DMS153 treated with DMSO at 0.1 percent for 48 hours (cell line): Measurements from ENCODE around the gene HFM1.
"Not testable (repeated sequence)": the region's sequence is repeated elsewhere in the genome, so short reads cannot be mapped to it uniquely, and the experiment has no call there.

Experiments used
- DNase-seq: peaks from one replicate; lab custom pipeline; 2025; ENCODE audit not compliant: unreplicated experiment; lab: John Stamatoyannopoulos, UW

HFM1 gene, protein sequence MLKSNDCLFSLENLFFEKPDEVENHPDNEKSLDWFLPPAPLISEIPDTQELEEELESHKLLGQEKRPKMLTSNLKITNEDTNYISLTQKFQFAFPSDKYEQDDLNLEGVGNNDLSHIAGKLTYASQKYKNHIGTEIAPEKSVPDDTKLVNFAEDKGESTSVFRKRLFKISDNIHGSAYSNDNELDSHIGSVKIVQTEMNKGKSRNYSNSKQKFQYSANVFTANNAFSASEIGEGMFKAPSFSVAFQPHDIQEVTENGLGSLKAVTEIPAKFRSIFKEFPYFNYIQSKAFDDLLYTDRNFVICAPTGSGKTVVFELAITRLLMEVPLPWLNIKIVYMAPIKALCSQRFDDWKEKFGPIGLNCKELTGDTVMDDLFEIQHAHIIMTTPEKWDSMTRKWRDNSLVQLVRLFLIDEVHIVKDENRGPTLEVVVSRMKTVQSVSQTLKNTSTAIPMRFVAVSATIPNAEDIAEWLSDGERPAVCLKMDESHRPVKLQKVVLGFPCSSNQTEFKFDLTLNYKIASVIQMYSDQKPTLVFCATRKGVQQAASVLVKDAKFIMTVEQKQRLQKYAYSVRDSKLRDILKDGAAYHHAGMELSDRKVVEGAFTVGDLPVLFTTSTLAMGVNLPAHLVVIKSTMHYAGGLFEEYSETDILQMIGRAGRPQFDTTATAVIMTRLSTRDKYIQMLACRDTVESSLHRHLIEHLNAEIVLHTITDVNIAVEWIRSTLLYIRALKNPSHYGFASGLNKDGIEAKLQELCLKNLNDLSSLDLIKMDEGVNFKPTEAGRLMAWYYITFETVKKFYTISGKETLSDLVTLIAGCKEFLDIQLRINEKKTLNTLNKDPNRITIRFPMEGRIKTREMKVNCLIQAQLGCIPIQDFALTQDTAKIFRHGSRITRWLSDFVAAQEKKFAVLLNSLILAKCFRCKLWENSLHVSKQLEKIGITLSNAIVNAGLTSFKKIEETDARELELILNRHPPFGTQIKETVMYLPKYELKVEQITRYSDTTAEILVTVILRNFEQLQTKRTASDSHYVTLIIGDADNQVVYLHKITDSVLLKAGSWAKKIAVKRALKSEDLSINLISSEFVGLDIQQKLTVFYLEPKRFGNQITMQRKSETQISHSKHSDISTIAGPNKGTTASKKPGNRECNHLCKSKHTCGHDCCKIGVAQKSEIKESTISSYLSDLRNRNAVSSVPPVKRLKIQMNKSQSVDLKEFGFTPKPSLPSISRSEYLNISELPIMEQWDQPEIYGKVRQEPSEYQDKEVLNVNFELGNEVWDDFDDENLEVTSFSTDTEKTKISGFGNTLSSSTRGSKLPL (N-terminal part only)

DNA sequence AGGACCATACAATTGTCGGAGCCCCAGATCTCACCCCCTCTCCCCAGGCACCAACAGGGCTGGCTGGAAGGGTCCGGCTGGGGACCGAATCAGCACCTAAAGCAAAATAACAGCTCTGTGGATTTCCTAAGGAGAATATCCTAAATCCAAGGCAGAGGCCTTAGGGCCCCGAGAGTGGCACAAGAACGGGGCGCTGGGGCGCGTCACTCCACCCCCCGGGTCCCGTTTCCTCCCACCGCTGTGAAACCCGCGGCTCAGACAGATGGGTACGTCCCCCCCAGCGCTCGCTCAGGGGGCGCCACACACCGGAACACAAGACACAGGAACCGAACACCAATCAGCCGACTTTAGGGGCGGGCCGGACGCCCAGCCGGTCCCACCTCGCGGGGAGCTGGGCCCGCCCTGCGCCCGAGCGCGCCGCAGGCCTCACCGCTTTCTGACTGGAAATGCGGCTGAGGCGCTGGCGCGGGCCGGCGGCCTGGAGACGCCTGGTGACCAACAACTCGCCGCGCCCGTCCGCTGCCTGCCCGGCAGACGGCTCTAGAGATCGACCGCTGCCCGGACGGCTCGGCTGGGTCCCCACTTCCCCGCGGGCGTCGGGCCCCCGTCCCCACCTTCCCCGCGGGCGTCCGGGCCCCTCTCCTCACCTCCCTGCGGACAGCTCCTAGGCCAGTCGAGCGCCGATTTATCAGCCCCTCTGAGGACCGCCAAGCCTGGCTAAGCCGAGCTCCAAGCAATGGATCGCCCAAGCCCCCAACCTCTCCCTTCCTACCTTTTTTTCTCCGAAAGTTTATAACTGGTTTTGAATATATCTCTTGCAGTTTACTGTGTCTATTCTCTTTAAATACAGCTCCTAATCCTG is at the start of gene HFM1:
Gene HFM1, minus strand, starts transcription at position 687 of the 862 bp plus-strand sequence. CDS start 3,755 bp downstream, outside the sequence.
- peak; percentile 66 for DNase-seq

DNA sequence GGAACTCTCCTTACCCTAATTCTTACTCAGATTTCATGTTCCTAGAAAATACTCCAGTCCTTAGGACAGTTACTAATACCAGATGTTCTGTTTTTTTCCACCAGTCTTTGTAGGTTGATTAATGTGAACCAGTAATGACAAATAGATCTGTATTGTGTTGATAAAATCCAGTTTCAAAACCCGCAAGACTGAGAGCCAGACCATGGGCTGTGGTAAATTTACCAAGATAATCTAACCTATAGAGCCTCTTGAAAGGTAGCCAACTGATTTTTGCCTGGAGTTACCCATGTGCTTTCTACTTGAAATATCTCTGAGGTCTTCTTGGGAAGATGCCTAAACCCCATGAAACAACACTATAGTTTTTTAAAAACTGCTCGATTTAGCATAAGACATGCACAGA is 49.5 kb upstream of the HFM1 start:
- no peak for DNase-seq

DNA sequence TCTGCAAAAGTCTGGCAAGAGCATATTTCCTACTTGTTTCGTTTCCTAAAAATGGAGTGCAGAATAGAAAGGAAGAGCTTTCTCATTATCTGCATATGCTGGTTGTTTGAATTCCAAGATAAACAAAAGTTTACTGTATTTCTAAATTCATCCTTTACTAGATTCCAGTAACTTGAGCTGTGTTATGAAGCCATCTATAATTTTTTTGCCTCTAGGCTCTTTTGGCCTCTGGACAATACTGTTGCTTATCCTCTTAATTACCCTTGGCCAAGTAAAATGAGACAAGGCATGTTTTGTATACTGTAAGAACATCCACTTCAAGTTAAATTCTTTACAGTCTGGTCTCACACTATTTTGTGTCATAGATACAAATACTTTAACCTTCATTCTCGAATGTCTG is 45.6 kb upstream of the HFM1 start:
- no peak for DNase-seq

DNA sequence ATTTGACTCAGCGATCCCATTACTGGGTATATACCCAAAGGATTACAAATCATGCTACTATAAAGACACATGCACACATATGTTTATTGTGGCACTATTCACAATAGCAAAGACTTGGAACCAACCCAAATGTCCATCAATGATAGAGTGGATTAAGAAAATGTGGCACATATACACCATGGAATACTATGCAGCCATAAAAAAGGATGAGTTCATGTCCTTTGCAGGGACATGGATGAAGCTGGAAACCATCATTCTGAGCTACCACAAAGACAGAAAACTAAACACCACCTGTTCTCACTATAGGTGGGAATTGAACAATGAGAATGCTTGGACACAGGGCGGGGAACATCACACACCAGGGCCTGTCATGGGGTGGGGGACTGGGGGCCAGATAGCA is 43.1 kb upstream of the HFM1 start:
- not testable (repeated sequence) for DNase-seq

DNA sequence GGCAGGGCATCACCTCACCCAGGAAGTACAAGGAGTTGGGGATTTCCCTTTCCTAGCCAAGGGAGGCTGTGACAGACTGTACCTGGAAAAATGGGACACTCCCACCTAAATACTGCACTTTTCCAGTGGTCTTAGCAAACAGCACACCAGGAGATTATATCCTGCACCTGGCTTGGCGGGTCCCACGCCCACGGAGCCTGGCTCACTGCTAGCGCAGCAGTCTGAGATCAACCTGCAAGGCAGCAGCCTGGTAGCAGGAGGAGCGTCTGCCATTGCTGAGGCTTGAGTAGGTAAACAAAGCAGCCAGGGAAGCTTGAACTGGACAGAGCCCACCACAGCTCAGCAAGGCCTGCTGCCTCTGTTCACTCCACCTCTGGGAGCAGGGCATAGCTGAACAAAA is 37.3 kb upstream of the HFM1 start:
- not testable (repeated sequence) for DNase-seq

DNA sequence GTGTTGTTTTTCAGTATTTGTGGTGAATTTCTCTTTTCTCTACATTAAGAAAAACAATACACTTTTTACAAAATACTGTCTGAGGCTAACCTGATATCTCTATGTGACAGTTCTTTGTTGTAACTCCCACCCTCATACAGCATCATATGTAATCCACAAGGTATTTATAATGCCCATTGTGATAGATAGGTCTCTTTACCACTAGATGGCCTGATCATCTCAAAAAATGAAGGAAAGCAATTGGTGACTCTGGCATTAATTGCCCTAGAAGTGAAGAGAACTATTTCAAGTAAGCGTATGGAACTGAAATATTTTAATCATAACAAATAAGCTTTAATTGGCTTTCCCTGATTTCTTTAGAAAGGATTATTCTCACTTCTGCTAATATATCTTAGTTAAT is 36.2 kb upstream of the HFM1 start:
- no peak for DNase-seq

DNA sequence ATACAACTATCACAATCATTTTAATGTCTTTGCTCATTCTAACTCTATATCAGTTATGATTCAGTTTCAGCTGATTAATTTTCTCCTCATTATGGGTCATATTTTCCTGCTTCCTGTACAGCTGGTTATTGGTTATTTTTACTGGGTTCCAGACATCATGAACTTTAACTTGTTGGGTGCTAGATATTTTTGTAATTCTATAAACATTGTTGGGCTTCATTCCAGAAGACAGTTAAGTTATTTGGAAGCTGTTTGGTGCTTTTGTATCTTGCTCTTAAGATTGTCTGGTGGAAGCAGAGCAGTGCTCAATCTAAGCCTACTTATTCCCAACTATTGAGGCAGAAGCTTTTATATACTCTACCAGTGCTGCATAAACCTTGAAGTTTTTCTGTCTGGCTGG is 34.4 kb upstream of the HFM1 start:
- DNase-seq = no peak

DNA sequence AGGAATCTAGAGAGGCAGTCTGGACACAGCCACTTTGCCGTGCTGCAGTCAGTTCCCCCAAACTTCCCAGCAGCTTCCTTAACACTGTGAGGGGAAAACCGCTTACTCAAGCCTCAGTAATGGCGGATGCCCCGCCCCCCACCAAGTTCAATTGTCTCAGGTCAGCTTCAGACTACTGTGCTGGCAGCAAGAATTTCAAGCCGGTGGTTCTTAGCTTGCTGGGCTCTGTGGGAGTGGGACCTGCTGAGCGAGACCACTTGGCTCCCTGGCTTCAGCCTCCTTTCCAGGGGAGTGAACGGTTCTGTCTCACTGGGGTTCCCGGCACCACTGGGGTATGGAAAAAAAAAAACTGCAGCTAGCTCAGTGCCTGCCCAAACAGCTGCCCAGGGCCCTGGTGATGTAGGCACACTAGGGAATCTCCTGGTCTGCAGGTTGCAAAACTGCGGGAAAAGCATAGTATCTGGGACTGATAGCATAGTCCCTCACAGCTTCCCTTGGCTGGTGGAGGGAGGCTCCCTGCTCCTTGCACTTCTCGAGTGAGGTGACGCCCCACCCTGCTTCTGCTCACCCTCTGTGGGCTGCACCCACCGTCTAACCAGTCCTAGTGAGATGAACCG is 23.7 kb upstream of the HFM1 start:
- DNase-seq = no peak

DNA sequence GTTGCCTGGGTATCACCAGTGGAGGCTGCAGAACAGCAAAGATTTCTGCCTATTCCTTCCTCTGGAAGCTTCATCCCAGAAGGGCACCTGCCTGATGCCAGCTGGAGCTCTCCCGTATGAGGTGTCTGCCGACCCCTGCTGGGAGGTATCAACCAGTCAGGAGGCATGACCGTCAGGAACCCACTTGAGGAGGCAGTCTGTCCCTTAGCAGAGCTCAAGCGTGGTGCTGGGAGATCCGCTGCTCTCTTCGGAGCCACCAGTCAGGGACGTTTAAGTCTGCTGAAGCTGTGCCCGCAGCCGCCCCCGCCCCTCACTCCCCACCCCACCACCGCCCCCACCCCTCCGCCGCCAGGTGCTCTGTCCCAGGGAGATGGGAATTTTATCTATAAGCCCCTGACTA is 23.1 kb upstream of the HFM1 start:
- no peak for DNase-seq

DNA sequence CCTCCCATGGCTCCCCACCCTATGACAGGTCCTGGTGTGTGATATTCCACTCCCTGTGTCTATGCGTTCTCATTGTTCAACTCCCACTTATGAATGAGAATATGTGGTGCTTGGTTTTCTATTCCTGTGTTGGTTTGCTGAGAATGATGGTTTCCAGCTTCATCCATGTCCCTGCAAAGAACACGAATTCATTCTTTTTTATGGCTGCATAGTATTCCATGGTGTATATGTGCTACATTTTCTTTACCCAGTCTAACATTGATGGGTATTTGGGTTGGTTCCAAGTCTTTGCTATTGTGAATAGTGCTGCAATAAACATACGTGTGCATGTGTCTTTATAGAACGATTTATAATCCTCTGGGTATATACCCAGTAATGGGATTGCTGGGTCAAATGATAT is 17.9 kb upstream of the HFM1 start:
- DNase-seq = not testable (repeated sequence)

DNA sequence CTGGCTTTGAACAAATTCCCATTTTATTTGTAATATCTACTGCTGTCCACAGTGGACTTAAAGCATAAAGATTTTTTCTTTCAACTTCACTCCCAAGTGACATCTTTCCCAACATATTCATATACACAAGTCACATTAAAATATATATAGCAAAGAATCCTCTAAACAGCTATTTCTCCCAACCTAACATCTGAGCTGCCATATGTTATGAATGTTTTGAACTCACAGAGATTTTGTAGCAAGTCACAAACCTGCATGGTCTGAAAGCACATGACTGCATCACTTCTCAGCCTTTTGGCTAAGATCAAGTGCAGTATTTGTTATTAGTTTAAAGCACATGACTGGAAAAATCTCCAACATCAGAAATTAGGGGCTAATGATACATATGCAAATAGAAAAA is 7.7 kb upstream of the HFM1 start:
- DNase-seq = no peak

DNA sequence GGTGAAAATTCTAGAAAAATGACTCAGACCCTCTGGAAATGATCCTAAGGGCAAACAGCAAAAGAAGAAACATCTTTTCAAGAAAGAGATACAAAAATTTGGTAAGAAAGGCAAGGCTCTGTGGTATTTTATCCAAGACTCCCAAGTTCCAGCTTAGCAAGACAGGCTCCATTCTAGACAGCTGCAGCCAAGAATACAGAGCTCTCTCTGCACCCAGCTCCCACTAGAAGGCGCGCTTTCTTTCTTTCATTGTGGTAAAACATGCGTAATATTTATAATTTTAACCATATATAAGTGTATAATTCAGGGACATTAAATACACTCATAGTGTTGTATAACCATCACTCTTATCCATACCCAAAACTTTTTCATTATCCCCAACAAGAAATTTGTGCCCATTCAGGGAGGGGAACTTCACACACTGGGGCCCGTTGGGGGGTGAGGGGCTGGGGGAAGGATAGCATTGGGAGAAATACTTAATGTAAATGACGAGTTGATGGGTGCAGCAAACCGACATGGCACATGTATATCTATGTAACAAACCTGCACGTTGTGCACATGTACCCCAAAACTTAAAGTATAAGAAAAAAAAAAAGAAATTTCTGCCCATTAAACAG is 2.2 kb upstream of the HFM1 start:
- no peak for DNase-seq

DNA sequence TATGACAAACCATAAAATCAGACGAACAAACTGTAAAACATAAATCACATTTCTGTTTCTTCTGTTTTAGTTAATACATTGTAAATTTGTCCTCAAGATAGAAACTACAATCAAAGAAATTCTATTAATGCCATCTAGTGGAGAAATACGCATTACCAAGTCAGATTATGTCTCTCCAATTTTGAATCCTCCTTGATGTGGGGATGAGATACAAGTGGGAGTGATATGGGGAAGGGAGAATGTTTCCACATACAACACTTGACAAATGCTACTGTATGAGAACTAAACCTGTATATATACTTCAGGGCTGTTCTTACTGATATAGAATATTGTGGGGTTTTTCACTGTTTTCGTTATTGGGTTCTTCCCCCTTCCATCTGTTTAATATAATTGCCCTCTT is 2.6 kb downstream of the HFM1 start:
- DNase-seq = peak; percentile 59

DNA sequence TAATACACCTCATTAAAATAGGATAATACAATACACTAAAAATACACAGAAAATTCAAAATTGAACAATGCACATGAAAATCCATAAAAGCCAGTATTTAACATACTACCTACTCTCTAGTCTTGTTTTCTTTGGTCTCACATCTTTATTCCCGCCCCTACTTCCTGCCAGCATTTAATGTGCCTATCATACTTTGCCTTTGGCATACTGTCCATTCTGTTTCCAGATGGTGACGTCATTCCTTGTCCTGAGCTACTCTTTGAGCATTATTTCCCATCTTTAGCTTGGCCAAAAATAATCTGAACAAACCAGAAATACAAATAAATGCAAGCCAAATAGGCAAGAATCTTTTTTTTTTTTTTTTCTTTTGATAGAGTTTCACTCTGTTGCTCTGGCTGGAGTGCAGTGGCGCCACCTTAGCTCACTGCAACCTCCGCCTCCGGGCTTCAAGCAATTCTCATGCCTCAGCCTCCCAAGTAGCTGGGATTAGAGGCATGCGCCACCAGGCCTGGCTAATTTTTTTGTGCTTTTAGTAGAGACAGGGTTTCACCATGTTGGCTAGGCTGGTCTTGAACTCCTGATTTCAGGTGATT is 4.4 kb downstream of the HFM1 start:
- DNase-seq = no peak

DNA sequence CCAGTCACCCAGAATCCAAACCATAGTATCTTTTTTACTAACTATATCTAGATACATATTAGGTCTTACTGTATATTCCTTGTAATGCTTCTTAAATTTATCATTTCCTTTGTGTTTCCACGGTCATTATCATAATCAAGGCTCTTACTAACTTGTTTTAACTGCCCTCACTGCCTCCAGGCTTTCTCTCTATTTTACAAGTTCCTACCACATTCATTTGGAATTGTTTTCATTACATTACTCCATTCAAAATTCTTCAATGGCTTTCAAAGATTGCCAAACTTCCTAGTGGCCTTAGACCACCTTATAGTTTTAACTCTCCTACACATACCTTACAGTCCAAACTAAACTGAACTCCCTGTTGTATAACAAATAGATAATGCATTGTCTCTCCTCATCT is 6.3 kb downstream of the HFM1 start:
- DNase-seq = no peak

DNA sequence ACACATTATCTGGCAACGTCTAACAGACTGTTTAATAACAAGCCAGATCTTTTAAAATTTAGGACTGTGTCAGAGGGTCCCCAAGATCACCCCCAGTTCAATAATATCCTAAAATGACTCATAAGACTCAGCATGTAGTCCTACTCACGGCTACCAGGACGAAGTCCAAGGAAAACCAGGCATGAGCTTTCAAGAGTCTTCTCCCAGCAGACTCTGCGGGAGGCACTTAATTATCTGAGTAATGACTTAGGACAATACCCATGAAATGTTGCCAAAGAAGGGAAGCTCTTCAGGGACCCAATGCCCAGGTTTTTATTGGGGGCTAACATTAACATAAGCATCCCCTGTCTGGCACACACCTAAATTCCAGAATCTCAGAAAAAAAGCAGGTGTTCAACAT is 7.0 kb downstream of the HFM1 start:
- no peak for DNase-seq

DNA sequence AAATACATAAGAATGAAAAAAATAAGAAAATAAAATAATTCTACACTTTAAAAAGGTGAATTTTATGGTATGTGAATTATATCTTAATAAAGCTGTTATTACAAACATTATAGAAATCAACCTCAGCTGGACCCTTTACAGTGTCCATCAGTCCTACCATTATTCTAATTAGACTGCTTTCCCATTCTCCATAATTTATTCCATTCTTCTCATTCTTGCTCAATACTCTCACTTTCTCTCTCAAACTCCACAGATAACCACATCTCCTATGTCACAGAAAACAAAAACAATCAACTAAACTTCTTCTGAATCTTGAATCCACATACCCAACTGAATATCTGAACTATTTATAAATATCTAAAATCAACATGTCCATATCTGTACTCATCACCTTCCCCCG is 11.6 kb downstream of the HFM1 start:
- no peak for DNase-seq

DNA sequence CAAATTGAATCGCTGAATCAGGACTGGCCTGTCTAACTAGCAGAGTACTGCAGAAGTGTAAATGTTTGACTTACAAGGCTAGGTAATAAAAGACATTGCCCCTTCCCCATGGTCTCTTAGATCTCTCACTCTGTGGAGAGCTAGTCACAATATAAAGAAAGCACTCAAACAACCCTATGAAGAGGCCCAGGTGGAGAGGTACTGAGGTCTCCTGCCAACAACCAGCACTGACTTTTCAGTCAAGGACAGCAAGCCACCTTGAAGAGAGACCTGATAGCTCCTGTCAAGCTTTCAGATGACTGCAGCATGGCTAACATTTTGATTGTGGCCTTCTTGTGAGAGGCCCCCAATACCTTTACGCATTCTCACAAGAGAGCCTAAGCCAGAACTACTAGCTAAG is 18.5 kb downstream of the HFM1 start:
- no peak for DNase-seq

DNA sequence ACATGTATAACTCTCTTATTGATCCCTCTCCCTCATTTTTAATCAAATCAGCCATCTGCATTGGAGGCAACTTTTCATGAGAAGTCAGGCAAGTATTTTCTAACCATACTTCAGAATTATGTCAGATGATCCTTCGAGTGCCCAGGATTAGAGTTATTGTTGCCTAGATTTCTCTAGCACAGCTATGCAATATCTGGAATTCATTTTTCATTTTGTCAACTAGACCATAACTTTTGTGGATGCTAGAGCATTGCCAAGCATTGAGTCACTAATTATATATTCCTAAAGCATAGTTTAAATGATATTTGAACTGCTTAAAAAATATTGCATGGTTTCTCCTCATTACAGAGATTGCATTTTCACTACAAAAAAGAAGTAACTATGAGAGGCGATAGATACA is 21.2 kb downstream of the HFM1 start:
- no peak for DNase-seq
